H1 (cell line): Measurements from ENCODE around the gene TMEM203. TPM values are rescaled to one million over a fixed set of nuclear protein-coding genes. Genes with fewer than 3 reads are reported as not detected.
A peak's percentile ranks its signal among the peaks of the same experiment; 100 is the strongest.

ENCODE experiments used
- CTCF ChIA-PET: fragments of 300-600 bp; sonication (Branson Sonifier 250); formaldehyde crosslinking; loops from one replicate; lab custom pipeline; 2021; ENCODE audit not compliant: partially characterized antibody; lab: Charles Lee
- POLR2A ChIA-PET: fragments of 300-600 bp; sonication (Branson Sonifier 250); formaldehyde crosslinking; loops from one replicate; lab custom pipeline; 2021; ENCODE audit warnings: inconsistent platforms; ENCODE audit not compliant: partially characterized antibody; lab: Charles Lee
- DNase-seq, 2 experiments: peaks; one replicate each; pipeline versions ENCODE4 v3.0.0 to v3.0.0-alpha.2; 2010 to 2022; ENCODE audit warnings: low spot score in 2 of 2, low read depth in 1 of 2, mixed read lengths in 1 of 2
- FAIRE-seq: peaks from 2 replicates; lab custom pipeline; 2011; peaks lifted over from hg19 to GRCh38; lab: Jason Lieb, UNC
- H2AFZ ChIP-seq: 2 replicates; pipeline ENCODE4 v1.8.1; 2012; ENCODE audit warnings: low read length, inconsistent platforms
- H2AK5ac ChIP-seq: 2 replicates; pipeline ENCODE4 v1.6.1; 2013; ENCODE audit warnings: low read depth, low read length
- H2BK120ac ChIP-seq: replicated peaks from 2 replicates; pipeline ENCODE3; 2013; ENCODE audit warnings: low read depth, low read length, inconsistent platforms
- H2BK12ac ChIP-seq: 2 replicates; pipeline ENCODE4 v1.6.1; 2013; ENCODE audit warnings: low read depth, low read length
- H2BK15ac ChIP-seq: 2 replicates; pipeline ENCODE4 v1.6.1; 2013; ENCODE audit warnings: low read length
- H2BK20ac ChIP-seq: 2 replicates; pipeline ENCODE4 v1.6.1; 2013; ENCODE audit warnings: low read length
- H2BK5ac ChIP-seq: 2 replicates; pipeline ENCODE4 v1.6.1; 2013; ENCODE audit warnings: low read depth, low read length
- H3K14ac ChIP-seq: 2 replicates; pipeline ENCODE4 v1.6.1; 2013; ENCODE audit warnings: inconsistent platforms; ENCODE audit not compliant: insufficient read length
- H3K18ac ChIP-seq: 2 replicates; pipeline ENCODE4 v1.6.1; 2013; ENCODE audit warnings: low read length; ENCODE audit errors: extremely low read depth
- H3K23ac ChIP-seq: 2 replicates; pipeline ENCODE4 v1.6.1; 2013; ENCODE audit warnings: inconsistent platforms; ENCODE audit not compliant: insufficient read length
- H3K23me2 ChIP-seq: 2 replicates; pipeline ENCODE4 v1.6.1; 2013; ENCODE audit warnings: low read depth, low read length
- H3K27ac ChIP-seq: 2 replicates; pipeline ENCODE4 v1.6.1; 2011; ENCODE audit warnings: low read depth, low read length, inconsistent platforms
- H3K27me3 ChIP-seq, 4 experiments: replicated peaks in 1 of 4; 1 replicate in 1 of 4; 2 replicates in 3 of 4; pipeline versions ENCODE4 v1.6.1 to v1.8.1; 2011 to 2013; ENCODE audit warnings: low read length in 3 of 4, mild to moderate bottlenecking in 3 of 4, inconsistent platforms in 2 of 4, mixed read lengths in 2 of 4, moderate library complexity in 1 of 4; ENCODE audit not compliant: control insufficient read depth in 3 of 4, insufficient read depth in 3 of 4; ENCODE audit errors: extremely low read depth in 1 of 4
- H3K36me3 ChIP-seq, 4 experiments: 2 replicates each; pipeline versions ENCODE4 v1.6.1 to v1.8.1; 2011 to 2013; ENCODE audit warnings: mild to moderate bottlenecking in 4 of 4, low read length in 3 of 4, moderate library complexity in 2 of 4, control low read depth in 1 of 4, inconsistent platforms in 1 of 4; ENCODE audit not compliant: insufficient read depth in 4 of 4, control insufficient read depth in 2 of 4
- H3K4ac ChIP-seq: replicated peaks from 2 replicates; pipeline ENCODE3; 2013; ENCODE audit warnings: low read length, low read depth, mixed read lengths, inconsistent platforms; ENCODE audit not compliant: insufficient read length
- H3K4me1 ChIP-seq, 4 experiments: replicated peaks in 1 of 4; 1 replicate in 1 of 4; 2 replicates in 3 of 4; pipeline versions ENCODE4 v1.6.1 to v1.8.1; 2011 to 2013; ENCODE audit warnings: low read length in 3 of 4, inconsistent platforms in 2 of 4, mixed read lengths in 1 of 4; ENCODE audit not compliant: insufficient read depth in 4 of 4, control insufficient read depth in 3 of 4
- H3K4me2 ChIP-seq, 2 experiments: 2 replicates each; pipeline versions ENCODE4 v1.6.1 to v1.8.1; 2011 to 2013; ENCODE audit warnings: low read depth in 2 of 2, low read length in 2 of 2, control low read depth in 1 of 2, inconsistent platforms in 1 of 2, mild to moderate bottlenecking in 1 of 2; ENCODE audit not compliant: insufficient read depth in 1 of 2
- H3K4me3 ChIP-seq, 4 experiments: fragments of 200-600, 300-600 bp in 1 of 4; sonication (generic), shearing (Covaris generic), sonication (Bioruptor Twin) in 1 of 4; 2 replicates each; pipeline versions ENCODE4 v1.5.1 to v1.8.1; 2011 to 2016; ENCODE audit warnings: low read length in 4 of 4, low read depth in 3 of 4, control low read depth in 2 of 4, inconsistent platforms in 2 of 4, mild to moderate bottlenecking in 2 of 4, mixed read lengths in 1 of 4, moderate library complexity in 1 of 4; ENCODE audit not compliant: insufficient read depth in 2 of 4; ENCODE audit errors: extremely low read depth in 1 of 4
- H3K56ac ChIP-seq: replicated peaks from 2 replicates; pipeline ENCODE3; 2013; ENCODE audit warnings: low read depth, mild to moderate bottlenecking, mixed read lengths, low read length, inconsistent platforms; ENCODE audit not compliant: insufficient read length
- H3K79me1 ChIP-seq: 2 replicates; pipeline ENCODE4 v1.6.1; 2013; ENCODE audit warnings: low read depth, low read length, control low read depth
- H3K79me2 ChIP-seq, 2 experiments: 2 replicates each; pipeline versions ENCODE4 v1.6.1 to v1.8.1; 2012 to 2013; ENCODE audit warnings: low read length in 2 of 2, mild to moderate bottlenecking in 2 of 2, inconsistent platforms in 1 of 2; ENCODE audit not compliant: insufficient read depth in 2 of 2, control insufficient read depth in 1 of 2
- H3K9ac ChIP-seq, 4 experiments: replicated peaks in 1 of 4; 1 replicate in 1 of 4; 2 replicates in 3 of 4; pipeline versions ENCODE4 v1.6.1 to v1.8.1; 2011 to 2013; ENCODE audit warnings: low read depth in 3 of 4, low read length in 3 of 4, control low read depth in 2 of 4, mild to moderate bottlenecking in 2 of 4, moderate library complexity in 2 of 4, inconsistent platforms in 1 of 4; ENCODE audit errors: extremely low read depth in 1 of 4
- H3K9me3 ChIP-seq, 2 experiments: 2 replicates each; pipeline versions ENCODE4 v1.6.1 to v1.8.1; 2012 to 2013; ENCODE audit warnings: mild to moderate bottlenecking in 2 of 2, moderate library complexity in 2 of 2, control low read depth in 1 of 2, inconsistent platforms in 1 of 2, low read depth in 1 of 2, low read length in 1 of 2, mixed read lengths in 1 of 2; ENCODE audit not compliant: insufficient read depth in 2 of 2
- H4K20me1 ChIP-seq, 2 experiments: replicated peaks in 1 of 2; 2 replicates each; pipeline versions ENCODE3 to v1.8.1; 2011 to 2013; ENCODE audit warnings: inconsistent platforms in 2 of 2, low read length in 2 of 2, mild to moderate bottlenecking in 1 of 2; ENCODE audit not compliant: insufficient read depth in 2 of 2, control insufficient read depth in 1 of 2
- H4K5ac ChIP-seq: 2 replicates; pipeline ENCODE4 v1.6.1; 2013; ENCODE audit warnings: low read length, low read depth, mixed read lengths, inconsistent platforms; ENCODE audit not compliant: insufficient read length
- H4K8ac ChIP-seq: 2 replicates; pipeline ENCODE4 v1.8.0; 2013; ENCODE audit warnings: mild to moderate bottlenecking, moderate library complexity, low read length, inconsistent platforms; ENCODE audit not compliant: insufficient read depth; ENCODE audit errors: extremely low read depth
- H4K91ac ChIP-seq: replicated peaks from 2 replicates; pipeline ENCODE3; 2013; ENCODE audit warnings: low read length, mixed read lengths, inconsistent platforms; ENCODE audit not compliant: insufficient read length
- BRCA1 ChIP-seq: IDR thresholded peaks from 2 replicates; pipeline ENCODE4 v1.6.1; 2012; ENCODE audit warnings: low read depth, low read length, improper control_type of control experiment
- CEBPB ChIP-seq: IDR thresholded peaks from 2 replicates; pipeline ENCODE4 v1.6.1; 2012; ENCODE audit warnings: low read depth, low read length
- CTCF ChIP-seq, 3 experiments: IDR thresholded peaks; 1 replicate in 2 of 3; 2 replicates in 1 of 3; pipeline versions ENCODE4 v1.5.1 to v1.6.1; 2011; ENCODE audit warnings: low read length in 3 of 3, mild to moderate bottlenecking in 3 of 3, inconsistent platforms in 2 of 3, low read depth in 1 of 3, moderate library complexity in 1 of 3; ENCODE audit not compliant: insufficient read depth in 1 of 3; ENCODE audit errors: control extremely low read depth in 1 of 3
- EGR1 ChIP-seq: IDR thresholded peaks from 2 replicates; pipeline ENCODE4 v1.6.1; 2011; ENCODE audit warnings: low read depth, low read length, borderline replicate concordance
- SIN3A ChIP-seq, 2 experiments: IDR thresholded peaks in 1 of 2; conservative IDR thresholded peaks in 1 of 2; 2 replicates each; pipeline ENCODE4 v1.6.1; 2011 to 2012; ENCODE audit warnings: low read length in 2 of 2, improper control_type of control experiment in 1 of 2, low read depth in 1 of 2, mild to moderate bottlenecking in 1 of 2
- SP2 ChIP-seq: IDR thresholded peaks from 2 replicates; pipeline ENCODE4 v1.6.1; 2012; ENCODE audit warnings: mild to moderate bottlenecking, low read length, inconsistent platforms
- YY1 ChIP-seq: IDR thresholded peaks from 2 replicates; pipeline ENCODE4 v1.6.1; 2011; ENCODE audit warnings: low read depth, mild to moderate bottlenecking, low read length
- WGBS, 2 experiments: shearing (Covaris generic) in 1 of 2; methylation state at CpG; one replicate each; pipeline versions ENCODE4 v1.1.6 to v1.1.7; 2013 to 2015; ENCODE audit warnings: low lambda C conversion rate in 2 of 2, mixed read lengths in 2 of 2, inconsistent platforms in 1 of 2, low coverage in 1 of 2, missing lambda C conversion rate in 1 of 2; ENCODE audit not compliant: insufficient replicate concordance in 2 of 2, insufficient coverage in 1 of 2, insufficient read length in 1 of 2; ENCODE audit errors: extremely low coverage in 1 of 2, missing lambda C conversion rate in 1 of 2; 5-methylcytosine and 5-hydroxymethylcytosine counted together
- polyA plus RNA-seq, 7 experiments: library from polyadenylated mRNA; depleted of rRNA in 3 of 7; stranded (reverse) in 5 of 7; unstranded in 2 of 7; fragments of >200 nt in 5 of 7; fragments of 200-250 nt in 2 of 7; gene quantifications; 1 replicate in 5 of 7; 2 replicates in 1 of 7; 4 replicates in 1 of 7; pipeline versions ENCODE4 v1.2.1 to v1.2.3, GENCODE V29; 2011 to 2013; ENCODE audit warnings: missing spikeins in 2 of 7, mixed read lengths in 2 of 7
- total RNA-seq: library from RNA; stranded (reverse); fragmentation: NEBNext Ultra II Directional; extraction: Animal tissue kit (Norgen Biotek cat#: 25700); gene quantifications from 2 replicates; pipeline ENCODE4 v1.2.1, GENCODE V29; 2021

Gene TMEM203
- total and polyA plus RNA-seq, 2 of the 8 experiments (the other 6 are each of a cell fraction or from before 2014, with no cell fraction given) = 44.1 to 57.1 TPM

- POLR2A ChIA-PET = interaction anchor here (0.9 to 69.9 kb wide), 5 partner anchors 2 to 117 kb away, joined by 3 to 1462 read pairs (median 5); partner anchors contain the start of genes CYSRT1, NDOR1, NELFB and RNF208
- Histone ChIP-seq H3K27ac (peak within 1 kb of the TSS; percentile 83; the same call in 1 of the 2 replicates), H4K20me1 (peaks cover 0 to 5% of the 10 kb centered on the region in 2 experiments), H4K91ac (peak within 1 kb of the TSS; percentile 57), H3K4me2 (peak within 1 kb of the TSS; percentile 90 to 100), H3K79me1 (peaks cover 9% of the 10 kb centered on the region), H2AFZ (peak within 1 kb of the TSS; percentile 98), H4K8ac (peak within 1 kb of the TSS; percentile 63), H2BK120ac (no peak within 1 kb of the TSS), H3K36me3 (peaks cover 3 to 17% (median 12%) of the 10 kb centered on the region in 4 experiments; a peak in 6 of 8 replicates), H3K18ac (peak within 1 kb of the TSS; percentile 90), H3K23me2 (peaks cover 14% of the 10 kb centered on the region; the same call in 1 of the 2 replicates), H3K27me3 (peaks cover 0 to 7% (median 0%) of the 10 kb centered on the region in 4 experiments; a peak in 3 of 7 replicates), H3K9ac (peak within 1 kb of the TSS; percentile 53 to 75 (median 62)), H2BK15ac (no peak within 1 kb of the TSS), H2AK5ac (peak within 1 kb of the TSS; percentile 39; the same call in 1 of the 2 replicates), H3K14ac (no peak within 1 kb of the TSS), H4K5ac (peak within 1 kb of the TSS; percentile 40), H3K4me1 (peaks cover 0 to 21% (median 16%) of the 10 kb centered on the region in 4 experiments; a peak in 5 of 7 replicates), H3K79me2 (peaks cover 0 to 13% of the 10 kb centered on the region in 2 experiments; a peak in 2 of 4 replicates), H2BK12ac (peak within 1 kb of the TSS; percentile 68; the same call in 1 of the 2 replicates), H3K9me3 (no peaks in the 10 kb centered on the region), H3K4ac (peak within 1 kb of the TSS; percentile 99), H2BK5ac (peak within 1 kb of the TSS; percentile 83), H3K23ac (no peak within 1 kb of the TSS), H2BK20ac (no peak within 1 kb of the TSS), H3K4me3 (peak within 1 kb of the TSS; percentile 52 to 100 (median 88)), H3K56ac (peak within 1 kb of the TSS; percentile 82)
- CTCF ChIA-PET = interaction anchor here (0.9 to 2.5 kb wide), 14 partner anchors 10 to 219 kb away, joined by 3 to 28 read pairs (median 4); partner anchors contain the start of genes RNF224, SSNA1, TOR4A and TUBB4B
- no peak for FAIRE-seq
- DNase-seq = peak in 1 of 2 experiments; percentile 99
- 4% methylated on average over 44 of the region's 105 CpGs; no CpG with 5 or more reads in 1 of the 2 experiments for WGBS, 2 experiments
- TF ChIP-seq SP2 (no peak), CEBPB (no peak), SIN3A (conservative IDR thresholded peaks at IDR 0.05 in 1 of 2, IDR thresholded peaks at IDR 0.05 in 1 of 2; ENCODE audit: low read depth in 1 of 2, low read length in 2 of 2) (peak in 1 of 2 experiments; percentile 87; a peak in 1 of 4 replicates), YY1 (no peak; the same call in 1 of the 2 replicates), EGR1 (no peak; the same call in 1 of the 2 replicates), CTCF (IDR thresholded peaks at IDR 0.05; ENCODE audit: control extremely low read depth in 1 of 3, insufficient read depth in 1 of 3, low read depth in 1 of 3, low read length in 3 of 3) (peak in 1 of 3 experiments; percentile 2; a peak in 1 of 4 replicates), BRCA1 (no peak)
Measured at GRCh38 chr9:137254624-137255447, 49.4 kb upstream of the TMEM203 start, which contains the start of gene NELFB. NELFB (plus strand) TSS chr9:137255327.
